ENCODE data around the gene CRYBB1.

The CRYBB1 gene

GRCh38 chr22:26549902-26550497 lies 67.8 kb downstream of the CRYBB1 start:
- no peak for DNase-seq
